ENCODE data around the gene TMPRSS6. TPM values are rescaled to one million over a fixed set of nuclear protein-coding genes. Genes with fewer than 3 reads are reported as not detected.
"Not testable (repeated sequence)": the region's sequence is repeated elsewhere in the genome, so short reads cannot be mapped to it uniquely, and the experiment has no call there.

The TMPRSS6 gene
- total and polyA plus RNA-seq, 2 experiments from 2014 or later: 0.05 TPM; not detected in 1

DNA sequence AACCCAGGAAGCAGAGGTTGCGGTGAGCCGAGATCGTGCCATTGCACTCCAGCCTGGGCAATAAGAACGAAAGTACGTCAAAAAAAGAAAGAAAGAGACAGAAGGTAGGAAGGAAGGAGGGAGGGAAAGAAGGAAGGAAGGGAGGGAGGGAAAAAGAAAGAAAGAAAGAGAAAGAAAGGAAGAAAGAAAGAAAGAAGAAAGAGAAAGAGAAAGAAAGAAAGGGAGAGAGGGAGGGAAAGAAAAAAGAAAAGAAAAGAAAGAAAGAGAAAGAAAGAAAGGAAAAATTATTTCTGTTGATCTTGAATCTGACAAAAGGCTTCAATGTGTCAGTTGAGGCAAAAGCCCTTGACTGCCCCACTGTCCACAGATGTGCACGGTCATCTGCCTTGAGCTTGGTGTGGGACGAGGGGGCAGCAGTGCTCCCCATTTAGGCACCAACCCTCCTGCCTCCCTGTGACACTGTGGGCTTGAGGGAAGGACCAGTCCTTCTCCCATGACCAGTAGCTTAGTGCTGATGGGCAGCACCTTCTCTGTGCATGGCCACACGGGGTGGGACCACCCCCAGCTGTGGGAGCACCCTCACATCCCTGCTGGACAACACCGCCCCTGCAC, 33.6 kb downstream of the TMPRSS6 start:
- no peaks in the 10 kb centered on the region for H3K79me2 ChIP-seq (ENCODE audit: insufficient read depth)
- in situ Hi-C loops (cut with MboI): no loop called here
- no peaks in the 10 kb centered on the region for H3K9me3 ChIP-seq (ENCODE audit: low read depth)
- no peak overlapping the region for H3K27ac ChIP-seq
- H3F3A ChIP-seq (ENCODE audit: insufficient read depth): no peaks in the 10 kb centered on the region
- peaks cover 16% of the 10 kb centered on the region; the same call in 1 of the 2 replicates for H3K27me3 ChIP-seq (replicated peaks; ENCODE audit: insufficient read depth)
- no peak for TF ChIP-seq EZH2phosphoT487 (IDR thresholded peaks at IDR 0.05; ENCODE audit: insufficient read depth, low read depth)
- H4K20me1 ChIP-seq (ENCODE audit: insufficient read depth): no peaks in the 10 kb centered on the region
- no peaks in the 10 kb centered on the region for H3K36me3 ChIP-seq (ENCODE audit: low read depth)
- no peak overlapping the region for H3K9ac ChIP-seq
- no peak overlapping the region for H3K4me3 ChIP-seq
- H3K4me1 ChIP-seq (ENCODE audit: insufficient read depth): no peaks in the 10 kb centered on the region
- H3K9me2 ChIP-seq (ENCODE audit: insufficient read depth): no peaks in the 10 kb centered on the region
- no peak overlapping the region for H3K4me2 ChIP-seq (ENCODE audit: unreplicated experiment)
- DNase-seq: no peak
- 67 to 71% methylated on average over 9 of the region's 9 CpGs for WGBS, 2 experiments (ENCODE audit: low coverage in 1 of 2, low lambda C conversion rate in 2 of 2, missing lambda C conversion rate in 2 of 2)
- H2AFZ ChIP-seq: no peak overlapping the region

GRCh38 chr22:37075046-37075445, 34.5 kb downstream of the TMPRSS6 start:
- H3K4me2 ChIP-seq (ENCODE audit: unreplicated experiment): no peak overlapping the region
- no peak overlapping the region for H3K9ac ChIP-seq
- no peaks in the 10 kb centered on the region for H3K79me2 ChIP-seq (ENCODE audit: insufficient read depth)
- no peak overlapping the region for H3K27ac ChIP-seq
- no peak overlapping the region for H3K4me3 ChIP-seq
- H2AFZ ChIP-seq: no peak overlapping the region
- no peak for DNase-seq
- H3K4me1 ChIP-seq (ENCODE audit: insufficient read depth): no peaks in the 10 kb centered on the region
- WGBS, 2 experiments (ENCODE audit: low coverage in 1 of 2, low lambda C conversion rate in 2 of 2, missing lambda C conversion rate in 2 of 2): 59% methylated on average over 17 of the region's 17 CpGs
- H4K20me1 ChIP-seq (ENCODE audit: insufficient read depth): no peaks in the 10 kb centered on the region
- in situ Hi-C loops (cut with MboI): no loop called here
- H3K36me3 ChIP-seq (ENCODE audit: low read depth): no peaks in the 10 kb centered on the region
- no peaks in the 10 kb centered on the region for H3K9me3 ChIP-seq (ENCODE audit: low read depth)
- peaks cover 16% of the 10 kb centered on the region for H3K27me3 ChIP-seq (replicated peaks; ENCODE audit: insufficient read depth)
- no peak for TF ChIP-seq EZH2 (IDR thresholded peaks at IDR 0.05; ENCODE audit: insufficient read depth, poor library complexity, severe bottlenecking)
- TF ChIP-seq EZH2phosphoT487 (IDR thresholded peaks at IDR 0.05; ENCODE audit: insufficient read depth, low read depth): no peak
- H3F3A ChIP-seq (ENCODE audit: insufficient read depth): no peaks in the 10 kb centered on the region
- H3K9me2 ChIP-seq (ENCODE audit: insufficient read depth): no peaks in the 10 kb centered on the region

DNA sequence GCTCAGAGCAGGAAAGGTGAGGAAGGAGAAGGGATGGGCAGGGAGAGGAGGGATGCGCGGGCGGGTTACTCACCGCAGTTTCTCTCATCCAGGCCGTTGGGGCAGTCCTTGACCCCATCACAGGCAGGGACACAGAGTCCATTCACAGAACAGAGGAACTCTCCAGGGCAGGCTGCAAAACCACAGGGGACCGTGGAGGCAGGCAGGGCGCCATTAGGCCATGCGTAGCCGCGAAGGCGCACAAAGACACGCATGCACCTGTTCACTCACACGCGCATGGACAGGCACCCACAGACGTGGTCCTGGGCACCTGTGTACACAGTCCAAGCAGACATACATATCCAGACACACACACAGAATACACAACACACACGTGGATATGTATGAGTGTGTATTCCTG, 35.0 kb downstream of the TMPRSS6 start:
- Histone ChIP-seq H3K27me3 (replicated peaks; ENCODE audit: insufficient read depth) (peaks cover 21% of the 10 kb centered on the region), H4K20me1 (ENCODE audit: insufficient read depth) (no peaks in the 10 kb centered on the region), H3K9me3 (ENCODE audit: low read depth) (no peaks in the 10 kb centered on the region), H3K9me2 (ENCODE audit: insufficient read depth) (no peaks in the 10 kb centered on the region), H3K4me1 (ENCODE audit: insufficient read depth) (no peaks in the 10 kb centered on the region), H3K9ac (no peak overlapping the region), H3K27ac (no peak overlapping the region), H3K36me3 (ENCODE audit: low read depth) (no peaks in the 10 kb centered on the region), H3K4me2 (ENCODE audit: unreplicated experiment) (no peak overlapping the region), H3K4me3 (no peak overlapping the region), H2AFZ (no peak overlapping the region), H3F3A (ENCODE audit: insufficient read depth) (no peaks in the 10 kb centered on the region), H3K79me2 (ENCODE audit: insufficient read depth) (no peaks in the 10 kb centered on the region)
- no peak for TF ChIP-seq EZH2phosphoT487 (IDR thresholded peaks at IDR 0.05; ENCODE audit: insufficient read depth, low read depth)
- no peak for TF ChIP-seq EZH2 (IDR thresholded peaks at IDR 0.05; ENCODE audit: insufficient read depth, poor library complexity, severe bottlenecking)
- 70 to 77% methylated on average over 16 of the region's 16 CpGs for WGBS, 2 experiments (ENCODE audit: low coverage in 1 of 2, low lambda C conversion rate in 2 of 2, missing lambda C conversion rate in 2 of 2)
- in situ Hi-C loops (cut with MboI): no loop called here
- no peak for DNase-seq

DNA sequence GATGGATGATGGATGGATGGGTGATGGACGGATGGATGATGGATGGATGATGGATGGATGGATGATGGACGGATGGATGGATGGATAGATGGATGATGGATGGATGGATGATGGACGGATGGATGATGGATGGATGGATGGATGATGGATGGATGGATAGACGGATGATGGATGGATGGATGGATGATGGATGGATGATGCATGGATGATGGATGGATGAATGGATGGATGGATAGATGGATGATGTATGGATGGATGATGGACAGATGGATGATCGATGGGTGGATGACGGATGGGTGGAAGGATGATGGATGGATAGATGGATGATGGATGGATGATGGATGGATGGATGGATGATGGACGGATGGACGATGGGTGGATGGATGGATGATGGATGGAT, 36.8 kb downstream of the TMPRSS6 start:
- 79 to 87% methylated on average over 5 to 8 of the region's 8 CpGs for WGBS, 2 experiments (ENCODE audit: low coverage in 1 of 2, low lambda C conversion rate in 2 of 2, missing lambda C conversion rate in 2 of 2)
- no peak for TF ChIP-seq EZH2phosphoT487 (IDR thresholded peaks at IDR 0.05; ENCODE audit: insufficient read depth, low read depth)
- TF ChIP-seq EZH2 (IDR thresholded peaks at IDR 0.05; ENCODE audit: insufficient read depth, poor library complexity, severe bottlenecking): no peak
- Histone ChIP-seq H3K27me3 (replicated peaks; ENCODE audit: insufficient read depth) (peaks cover 32% of the 10 kb centered on the region), H3K36me3 (ENCODE audit: low read depth) (no peaks in the 10 kb centered on the region), H3K79me2 (ENCODE audit: insufficient read depth) (no peaks in the 10 kb centered on the region), H3K4me2 (ENCODE audit: unreplicated experiment) (no peak overlapping the region), H3K9me2 (ENCODE audit: insufficient read depth) (no peaks in the 10 kb centered on the region), H4K20me1 (ENCODE audit: insufficient read depth) (no peaks in the 10 kb centered on the region), H3K4me1 (ENCODE audit: insufficient read depth) (no peaks in the 10 kb centered on the region), H3K4me3 (no peak overlapping the region), H3F3A (ENCODE audit: insufficient read depth) (no peaks in the 10 kb centered on the region), H3K27ac (no peak overlapping the region), H2AFZ (no peak overlapping the region), H3K9me3 (ENCODE audit: low read depth) (no peaks in the 10 kb centered on the region), H3K9ac (no peak overlapping the region)
- in situ Hi-C loops (cut with MboI): no loop called here
- no peak for DNase-seq

GRCh38 chr22:37071850-37072592, 37.5 kb downstream of the TMPRSS6 start:
- H3K9me3 ChIP-seq (ENCODE audit: low read depth); H3K4me3 ChIP-seq; H3K4me1 ChIP-seq (ENCODE audit: insufficient read depth); H3K27ac ChIP-seq; H2AFZ ChIP-seq; H3K9me2 ChIP-seq (ENCODE audit: insufficient read depth); H4K20me1 ChIP-seq (ENCODE audit: insufficient read depth); in situ Hi-C loops (cut with MboI); H3K9ac ChIP-seq; H3K36me3 ChIP-seq (ENCODE audit: low read depth); H3F3A ChIP-seq (ENCODE audit: insufficient read depth); H3K79me2 ChIP-seq (ENCODE audit: insufficient read depth); H3K4me2 ChIP-seq (ENCODE audit: unreplicated experiment); DNase-seq: not testable (repeated sequence)
- H3K27me3 ChIP-seq (replicated peaks; ENCODE audit: insufficient read depth): peaks cover 31% of the 10 kb centered on the region
- WGBS, 2 experiments (ENCODE audit: low coverage in 1 of 2, low lambda C conversion rate in 2 of 2, missing lambda C conversion rate in 2 of 2): 78 to 91% methylated on average over 3 to 5 of the region's 5 CpGs
